Activated naive CD4-positive, alpha-beta T cell treated with Interleukin-2 at 50 U/mL for 16 hours (primary cell): ENCODE measurements around the gene NDUFA7.
"Not testable (repeated sequence)": the region's sequence is repeated elsewhere in the genome, so short reads cannot be mapped to it uniquely, and the experiment has no call there.

Source experiments
- DNase-seq: peaks from one replicate; pipeline ENCODE4 v3.0.0-alpha.2; 2020

Gene NDUFA7

DNA sequence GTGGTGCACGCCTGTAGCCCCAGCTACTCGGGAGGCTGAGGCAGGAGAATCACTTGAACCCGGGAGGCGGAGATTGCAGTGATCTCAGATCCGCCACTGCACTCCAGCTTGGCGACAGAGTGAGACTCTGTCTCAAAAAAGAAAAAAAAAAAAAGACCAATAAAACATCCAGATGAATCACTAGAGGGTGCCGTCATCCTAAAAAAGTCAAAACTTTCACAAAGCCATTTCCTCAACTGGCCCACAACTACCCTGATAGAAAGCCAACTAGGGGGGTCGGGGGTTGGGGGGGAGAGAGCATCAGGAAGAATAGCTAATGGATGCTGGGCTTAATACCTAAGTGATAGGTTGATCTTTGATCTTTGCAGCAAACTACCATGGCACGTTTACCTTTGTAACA lies 2.3 kb downstream of the NDUFA7 start:
- DNase-seq = not testable (repeated sequence)

DNA sequence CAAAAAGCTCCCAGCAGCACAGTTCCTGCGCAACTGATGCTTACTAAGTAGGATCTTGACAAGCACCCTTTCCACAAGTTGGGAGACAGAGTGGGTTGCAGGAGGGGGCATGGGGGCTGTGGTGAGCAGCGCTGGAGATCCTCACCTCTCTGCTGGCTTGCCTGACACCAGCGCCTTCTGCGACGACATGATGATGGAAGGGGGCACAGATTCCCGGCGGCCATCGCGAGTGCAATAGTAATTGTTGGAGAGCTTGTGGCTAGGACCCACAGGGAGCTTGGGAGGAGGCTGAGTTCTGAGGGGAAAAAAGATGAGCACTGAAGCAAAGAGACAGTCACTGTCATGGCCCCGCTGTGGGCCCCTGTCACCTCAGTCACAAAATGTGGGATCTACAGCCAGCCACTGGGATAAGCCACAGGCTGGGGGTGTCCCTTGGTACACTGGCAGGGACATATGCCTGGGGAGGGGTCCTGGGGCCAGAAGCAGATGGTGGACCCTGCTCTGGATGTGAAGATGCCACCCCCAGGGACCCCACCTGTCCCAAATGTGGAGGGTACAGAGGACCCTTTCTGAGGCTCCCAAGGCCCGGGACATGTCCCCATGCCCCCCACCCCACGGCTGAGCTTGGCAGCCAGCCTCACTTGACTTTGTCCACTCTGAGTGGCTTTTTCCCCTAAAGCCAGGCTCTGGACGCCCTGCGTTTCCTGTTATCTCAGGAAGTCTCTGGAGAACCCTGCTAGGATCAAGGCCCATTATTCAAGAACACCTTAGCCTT lies 4.6 kb downstream of the NDUFA7 start:
- DNase-seq = no peak

DNA sequence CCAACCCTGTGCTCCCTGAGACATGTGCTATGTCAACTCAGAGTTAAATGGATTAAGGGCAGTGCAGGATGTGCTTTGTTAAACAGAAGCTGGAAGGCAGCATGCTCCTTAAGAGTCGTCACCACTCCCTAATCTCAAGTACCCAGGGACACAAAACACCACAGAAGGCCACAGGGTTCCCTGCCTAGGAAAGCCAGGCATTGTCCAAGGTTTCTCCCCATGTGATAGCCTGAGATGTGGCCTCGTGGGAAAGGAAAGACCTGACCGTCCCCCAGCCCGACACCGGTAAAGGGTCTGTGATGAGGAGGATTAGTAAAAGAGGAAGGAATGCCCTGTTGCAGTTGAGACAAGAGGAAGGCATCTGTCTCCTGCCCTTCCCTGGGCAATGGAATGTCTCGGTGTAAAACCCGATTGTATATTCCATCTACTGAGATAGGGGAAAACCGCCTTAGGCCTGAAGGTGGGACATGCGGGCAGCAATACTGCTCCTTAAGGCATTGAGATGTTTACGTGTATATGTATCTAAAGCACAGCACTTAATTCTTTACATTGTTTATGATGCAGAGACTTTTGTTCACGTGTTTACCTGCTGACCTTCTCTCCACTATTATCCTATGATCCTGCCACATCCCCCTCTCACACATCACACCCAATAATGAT lies 6.1 kb downstream of the NDUFA7 start:
- not testable (repeated sequence) for DNase-seq

DNA sequence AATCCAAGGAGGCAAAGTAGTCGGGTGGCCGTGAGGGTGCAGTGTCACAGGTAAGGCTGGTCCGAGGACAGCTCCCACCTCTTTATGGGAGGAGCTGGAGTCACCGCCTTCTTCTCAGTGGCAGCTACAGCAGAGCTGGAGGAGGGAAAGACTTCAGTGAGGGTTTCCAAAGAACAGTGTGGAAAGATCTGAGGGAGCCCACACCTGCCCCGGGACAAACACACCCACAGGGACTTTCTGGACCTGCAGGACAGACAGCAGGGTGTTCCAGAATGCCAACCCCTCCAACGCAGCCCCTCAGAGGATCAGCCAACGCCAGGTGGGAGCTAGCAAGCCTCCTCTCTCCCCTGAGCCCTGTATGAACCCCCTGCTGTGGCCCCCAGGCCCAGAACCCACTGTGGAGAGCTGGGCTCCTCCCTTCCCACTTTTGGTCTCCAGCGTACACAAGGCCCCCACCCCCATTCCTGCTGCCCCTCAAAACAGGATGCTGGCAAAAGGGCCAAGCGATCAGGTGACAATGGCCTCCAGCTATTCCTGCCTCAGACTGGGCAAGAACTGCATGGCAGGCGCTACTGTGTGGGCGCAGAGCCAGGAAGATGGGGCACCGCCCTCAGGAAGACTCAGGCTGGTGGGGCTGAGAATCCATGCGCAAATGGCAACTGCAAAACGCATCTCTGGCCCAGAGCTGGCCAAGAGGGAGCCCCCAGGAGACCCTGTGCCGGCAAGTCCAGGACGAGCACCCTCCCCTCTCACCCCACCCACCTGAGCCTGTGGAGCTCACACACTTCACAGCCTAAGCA lies 9.5 kb downstream of the NDUFA7 start:
- DNase-seq = no peak

DNA sequence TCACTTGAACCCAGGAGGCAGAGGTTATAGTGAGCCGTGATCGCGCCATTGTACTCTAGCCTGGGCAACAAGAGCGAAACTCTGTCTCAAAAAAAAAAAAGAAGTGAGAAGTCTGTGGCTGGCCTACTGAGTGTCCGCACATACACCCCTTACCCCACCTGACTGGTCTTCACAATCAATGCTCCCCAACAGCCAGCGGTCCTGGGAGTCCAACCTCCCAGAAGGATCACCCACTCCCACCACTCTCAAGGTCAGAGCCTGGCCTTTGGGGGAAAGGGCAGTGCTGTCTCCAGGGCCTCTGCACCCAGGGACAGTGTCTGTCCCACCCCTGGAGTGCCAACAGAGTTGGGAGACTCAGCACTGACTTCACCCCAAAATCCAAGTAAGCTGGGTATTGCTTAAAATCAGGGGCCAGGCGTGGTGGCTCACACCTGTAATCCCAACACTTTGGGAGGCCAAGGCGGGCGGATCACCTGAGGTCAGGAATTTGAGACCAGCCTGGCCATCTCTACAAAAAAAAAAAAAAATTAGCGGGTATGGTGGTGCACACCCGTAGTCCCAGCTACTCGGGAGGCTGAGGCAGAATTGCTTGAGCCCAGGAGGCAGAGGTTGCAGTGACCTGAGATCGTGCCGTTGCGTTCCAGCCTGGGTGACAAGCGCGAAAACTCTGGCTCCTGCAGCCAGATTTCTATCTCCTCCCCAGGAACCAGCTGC lies 10.7 kb downstream of the NDUFA7 start:
- no peak for DNase-seq

DNA sequence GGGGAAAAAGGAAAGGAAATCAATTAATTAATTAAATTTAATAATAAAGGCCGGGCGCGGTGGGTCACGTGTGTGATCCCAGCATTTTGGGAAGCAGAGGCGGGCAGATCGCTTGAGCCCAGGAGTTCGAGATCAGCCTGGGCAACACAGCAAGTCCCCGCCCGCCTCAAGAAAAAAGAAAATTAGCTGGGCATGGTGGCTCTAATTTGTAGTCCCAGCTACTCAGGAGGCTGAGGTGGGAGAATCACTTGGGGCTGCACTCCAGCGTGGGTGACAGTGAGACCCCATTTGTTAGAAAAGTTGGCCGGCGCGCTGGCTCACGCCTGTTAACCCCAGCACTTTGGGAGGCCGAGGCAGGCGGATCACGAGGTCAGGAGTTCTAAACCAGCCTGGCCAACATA lies 12.3 kb downstream of the NDUFA7 start:
- no peak for DNase-seq

DNA sequence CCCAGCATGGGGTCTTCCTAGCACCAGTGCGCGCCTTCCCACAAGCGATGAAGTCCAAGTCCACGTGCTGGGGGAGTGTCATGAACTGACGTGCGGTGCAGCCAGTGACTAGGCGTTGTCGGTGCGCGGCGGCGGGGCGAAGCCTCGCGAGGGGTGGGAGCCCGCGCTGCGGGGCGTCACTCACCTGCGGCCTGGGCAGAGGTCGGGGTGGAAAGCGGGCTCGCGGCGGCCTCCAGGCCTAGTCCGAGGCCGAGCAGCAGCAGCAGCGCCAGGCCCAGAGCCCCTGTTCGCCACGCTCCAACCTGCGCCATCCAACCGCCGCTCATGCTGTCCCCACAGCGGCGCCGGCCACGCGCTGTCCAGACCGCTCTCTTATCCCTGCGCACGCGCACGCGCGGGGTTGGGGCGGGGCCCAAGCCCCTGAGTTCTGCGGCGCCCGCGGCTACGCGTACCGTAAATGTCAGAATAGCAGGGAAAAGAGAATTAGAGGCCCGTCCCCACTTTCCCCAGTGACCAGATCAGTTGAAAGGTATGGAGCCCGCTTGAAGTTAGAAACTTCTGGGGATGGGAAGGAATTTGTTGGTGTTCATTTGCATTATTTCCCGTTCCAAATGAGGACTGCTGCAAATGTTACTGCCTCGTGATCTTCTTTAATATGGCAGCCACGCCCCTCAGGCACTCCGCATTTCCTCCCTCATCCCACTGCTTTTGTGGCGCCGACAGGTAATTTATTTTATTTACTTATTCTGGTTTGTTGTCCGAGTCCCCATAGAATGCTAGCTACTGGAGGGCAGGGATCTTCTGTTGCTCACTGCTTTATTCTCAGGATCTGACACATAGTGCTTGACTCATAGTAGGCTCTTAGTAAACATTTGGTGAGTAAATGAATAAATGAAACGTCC lies 13.0 kb downstream of the NDUFA7 start, which contains the start of gene CD320:
CD320 (minus strand) TSS at position 394 of the 902 bp plus-strand sequence; CDS start at position 326, 68 bp downstream.
- DNase-seq = peak; percentile 88

DNA sequence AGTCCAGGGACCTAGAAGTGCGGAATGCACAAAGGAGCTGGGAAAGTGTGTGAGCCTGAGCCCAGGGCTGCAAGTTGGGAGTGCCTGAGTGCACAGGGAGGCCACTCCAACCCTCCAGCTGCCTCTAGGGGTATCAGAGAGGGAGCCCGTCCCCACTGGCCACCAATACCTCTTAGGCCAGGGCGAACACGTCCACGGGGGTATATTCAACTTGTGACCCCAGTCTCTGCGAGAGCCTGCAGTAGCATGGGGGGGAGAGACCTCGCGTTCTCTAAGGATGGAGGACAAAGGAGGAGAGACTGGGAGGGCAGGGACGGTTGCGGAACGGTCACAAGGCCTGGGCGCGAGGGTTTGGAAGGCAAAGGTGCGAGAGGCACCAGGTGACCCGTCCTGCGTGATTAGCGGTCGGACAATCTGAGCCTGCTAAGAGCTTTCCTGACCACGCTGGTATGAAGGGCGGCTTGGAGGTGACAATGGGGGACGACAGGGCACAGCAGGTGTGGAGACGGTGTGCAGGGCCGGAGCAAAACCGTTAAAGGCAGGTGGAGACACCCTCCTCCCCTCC lies 13.7 kb downstream of the NDUFA7 start:
- DNase-seq = no peak

DNA sequence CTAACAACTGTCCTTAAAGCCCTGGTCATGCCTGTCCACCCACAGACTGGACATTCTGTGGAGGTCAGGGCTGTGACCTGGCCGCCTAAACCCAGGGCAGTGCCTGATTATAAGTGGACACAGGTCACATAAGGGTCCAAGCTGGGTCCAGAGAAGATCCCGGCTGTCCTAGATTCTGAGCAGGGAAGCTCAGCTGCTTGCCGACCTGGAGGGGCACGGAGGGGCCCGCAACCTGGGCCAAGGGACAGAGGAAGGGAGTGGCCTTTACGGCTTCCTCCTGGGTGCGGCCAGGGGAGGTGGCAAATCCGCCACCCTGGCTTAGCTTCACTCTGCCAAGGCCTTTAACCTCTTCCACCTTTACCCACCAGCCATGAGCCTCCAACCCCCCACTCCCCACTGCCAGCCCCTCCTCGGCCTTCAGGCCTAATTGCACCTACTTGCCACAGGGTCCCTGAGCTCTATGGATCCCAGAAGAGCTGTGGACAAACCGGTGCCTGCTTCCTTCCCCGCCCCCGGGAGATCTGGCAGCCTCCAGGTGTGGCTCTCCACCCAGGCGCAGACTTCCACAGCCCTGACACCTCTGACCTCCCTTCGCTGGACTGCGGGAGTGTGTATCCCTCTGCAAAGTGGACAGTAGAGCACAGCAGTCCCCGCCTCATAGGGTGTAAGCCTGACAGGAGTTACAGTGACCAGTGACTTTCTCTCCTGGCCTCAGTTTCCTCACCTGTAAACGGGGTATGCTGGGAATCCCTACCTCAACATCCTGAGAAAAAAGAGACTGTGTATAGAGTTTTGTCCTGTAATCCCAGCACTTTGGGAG lies 14.7 kb downstream of the NDUFA7 start:
- no peak for DNase-seq

DNA sequence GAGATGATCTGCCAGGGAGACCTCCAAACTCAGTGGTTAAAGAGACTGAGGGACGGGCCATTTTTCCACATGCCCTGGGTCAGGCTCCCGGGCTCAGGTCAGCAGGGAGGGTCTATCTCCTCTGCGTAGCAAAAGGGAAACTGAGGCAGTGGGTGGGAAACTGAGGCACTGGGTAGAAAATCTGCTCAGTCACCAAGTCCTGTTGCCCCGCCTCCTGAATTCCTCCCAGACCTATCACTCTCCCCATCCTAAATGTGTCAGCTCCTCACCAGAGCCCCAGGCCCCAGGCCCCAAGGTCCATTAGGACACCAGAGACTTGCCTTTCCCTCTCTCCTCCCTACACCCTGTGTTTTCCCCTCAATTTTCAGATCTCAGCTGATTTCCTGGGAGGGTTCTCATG lies 15.4 kb downstream of the NDUFA7 start:
- DNase-seq = no peak

DNA sequence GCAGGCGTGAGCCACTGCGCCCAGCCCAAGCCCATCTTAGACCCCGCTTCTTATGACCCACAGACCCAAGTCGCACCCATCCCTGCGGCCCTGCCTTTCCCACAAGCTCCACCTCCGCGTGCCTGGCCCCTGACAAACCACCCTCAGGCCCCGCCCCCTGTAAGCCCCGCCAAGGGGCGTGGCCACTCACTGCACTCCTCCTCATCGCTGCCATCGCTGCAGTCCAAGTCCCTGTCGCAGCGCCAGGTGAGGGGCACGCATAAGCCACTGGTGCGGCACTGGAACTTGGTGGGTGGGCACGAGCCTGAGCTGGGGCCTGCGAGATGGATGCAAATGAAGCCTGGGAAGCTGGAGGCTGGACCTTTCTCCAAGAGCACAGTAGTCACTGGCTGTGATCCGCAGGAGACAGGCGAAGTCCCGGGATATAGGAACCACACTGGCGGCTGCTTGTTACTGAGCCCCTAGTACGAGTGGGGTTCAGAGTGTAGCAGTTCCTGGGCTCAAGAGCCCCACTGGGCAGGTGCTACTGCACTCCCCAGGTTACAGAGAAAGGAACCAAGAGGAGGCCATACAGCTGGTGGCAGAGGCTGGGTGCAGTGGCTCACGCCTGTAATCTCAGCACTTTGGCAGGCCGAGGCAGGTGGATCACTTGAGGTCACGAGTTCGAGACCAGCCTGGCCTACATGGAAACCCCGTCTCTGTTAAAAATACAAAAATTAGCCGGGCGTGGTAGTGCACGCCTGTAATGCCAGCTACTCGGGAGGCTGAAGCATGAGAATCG lies 16.1 kb downstream of the NDUFA7 start:
- DNase-seq = peak; percentile 31

DNA sequence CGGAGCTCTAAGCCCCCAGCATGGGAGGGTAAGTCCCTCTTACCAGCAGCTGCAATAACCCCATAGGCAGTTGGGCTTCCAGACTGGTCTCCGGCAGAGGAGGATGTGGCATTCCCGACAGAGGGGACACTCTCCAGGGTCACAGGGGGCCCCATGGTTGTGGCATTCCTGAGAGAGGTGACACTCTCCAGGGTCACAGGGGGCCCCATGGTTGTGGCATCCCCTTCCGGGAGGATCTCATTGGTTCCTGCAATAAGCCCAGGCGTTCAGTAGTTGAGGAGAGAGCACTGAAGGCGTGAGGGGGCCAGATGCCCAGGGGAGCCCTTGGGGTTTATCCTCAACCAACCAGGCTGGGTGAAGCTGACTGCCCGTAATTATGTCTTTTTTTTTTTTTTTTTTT lies 18.4 kb downstream of the NDUFA7 start:
- DNase-seq = no peak

DNA sequence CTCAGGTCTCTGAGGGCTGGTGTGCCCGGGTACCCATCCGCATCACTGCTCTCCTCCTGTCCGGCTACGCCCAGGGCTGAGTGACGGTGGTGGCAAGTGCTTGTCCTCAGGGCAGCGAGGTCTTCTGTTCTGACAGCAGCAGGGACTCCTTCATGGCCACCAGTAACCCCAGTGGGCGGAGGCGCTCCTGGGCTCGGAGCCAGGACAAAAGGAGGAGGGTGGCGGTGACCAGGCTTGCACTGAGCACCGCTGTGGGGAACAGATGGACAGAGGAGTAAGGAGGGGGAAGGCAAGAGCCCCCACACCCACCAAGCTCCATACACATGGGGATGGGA lies 18.9 kb downstream of the NDUFA7 start:
- no peak for DNase-seq

DNA sequence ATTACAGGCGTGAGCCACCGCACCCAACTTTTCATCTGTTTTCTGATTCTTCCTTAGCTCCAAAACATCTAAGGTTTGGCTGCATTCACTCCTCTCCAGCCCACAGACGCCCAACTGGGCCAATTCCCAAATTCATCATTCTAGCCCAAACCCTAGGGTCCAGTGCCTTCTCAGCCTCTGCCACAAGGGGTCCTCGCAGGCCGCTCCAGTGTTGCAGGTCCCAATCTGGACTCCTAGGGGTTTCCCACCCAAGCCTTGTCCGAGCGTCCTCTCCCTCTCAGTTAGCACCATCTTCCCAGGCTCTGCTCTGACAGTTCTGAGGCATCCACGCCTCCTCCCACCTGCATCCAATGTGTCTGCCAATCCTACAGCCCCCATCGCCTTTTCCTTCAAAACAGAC lies 29.8 kb downstream of the NDUFA7 start:
- DNase-seq = not testable (repeated sequence)

DNA sequence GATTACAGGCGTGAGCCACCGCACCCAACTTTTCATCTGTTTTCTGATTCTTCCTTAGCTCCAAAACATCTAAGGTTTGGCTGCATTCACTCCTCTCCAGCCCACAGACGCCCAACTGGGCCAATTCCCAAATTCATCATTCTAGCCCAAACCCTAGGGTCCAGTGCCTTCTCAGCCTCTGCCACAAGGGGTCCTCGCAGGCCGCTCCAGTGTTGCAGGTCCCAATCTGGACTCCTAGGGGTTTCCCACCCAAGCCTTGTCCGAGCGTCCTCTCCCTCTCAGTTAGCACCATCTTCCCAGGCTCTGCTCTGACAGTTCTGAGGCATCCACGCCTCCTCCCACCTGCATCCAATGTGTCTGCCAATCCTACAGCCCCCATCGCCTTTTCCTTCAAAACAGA lies 44.7 kb downstream of the NDUFA7 start:
- DNase-seq = not testable (repeated sequence)

DNA sequence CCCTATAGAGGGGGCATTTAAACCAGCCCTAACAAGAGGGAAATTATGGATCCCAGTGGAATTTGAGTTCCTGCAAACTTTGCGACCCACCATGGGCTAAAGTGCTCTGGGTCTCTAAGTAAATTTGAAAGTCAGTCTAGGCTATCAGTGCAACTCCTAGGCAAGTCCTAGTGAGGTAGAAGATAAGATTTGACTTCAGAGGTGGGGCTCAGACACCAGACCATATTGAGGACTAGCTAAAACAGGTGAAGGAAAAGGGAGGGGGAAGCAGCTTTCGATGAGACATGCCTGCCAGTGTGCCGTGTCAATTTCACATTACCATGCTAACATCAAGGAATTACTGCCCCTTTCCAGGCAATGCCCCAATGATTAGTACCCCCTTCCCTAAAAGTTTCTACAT lies 51.5 kb downstream of the NDUFA7 start:
- no peak for DNase-seq

DNA sequence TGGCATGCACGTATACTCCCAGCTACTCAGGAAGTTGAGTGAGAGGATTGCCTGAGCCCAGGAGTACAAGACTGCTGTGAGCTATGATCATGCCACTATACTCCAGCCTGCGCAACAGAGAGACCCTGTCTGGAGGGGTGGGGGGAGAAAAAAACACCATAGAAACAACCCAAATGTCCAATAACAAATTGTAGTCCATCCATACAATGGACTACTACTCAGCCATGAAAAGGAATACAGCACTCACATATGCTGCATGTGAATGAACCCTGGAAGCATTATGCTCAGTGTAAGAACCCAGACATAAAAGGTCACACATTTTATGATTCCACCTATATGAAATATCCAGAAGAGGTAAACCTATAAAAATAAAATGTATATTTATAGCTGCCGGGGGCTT lies 55.3 kb downstream of the NDUFA7 start:
- no peak for DNase-seq

DNA sequence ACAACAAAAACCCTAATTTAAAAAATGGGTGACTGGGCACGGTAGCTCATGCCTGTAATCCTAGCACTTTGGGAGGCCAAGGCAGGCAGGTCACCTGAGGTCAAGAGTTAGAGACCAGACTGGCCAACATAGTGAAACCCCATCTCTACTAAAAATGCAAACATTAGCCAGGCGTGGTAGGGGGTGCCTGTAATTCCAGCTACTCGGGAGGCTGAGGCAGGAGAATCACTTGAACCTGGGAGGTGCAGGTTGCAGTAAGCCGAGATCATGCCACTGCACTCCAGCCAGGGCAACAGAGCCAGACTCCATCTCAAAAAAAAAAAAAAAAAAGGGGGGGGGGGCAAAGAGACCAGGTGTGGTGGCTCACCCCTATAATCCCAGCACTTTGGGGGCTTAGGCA lies 56.9 kb downstream of the NDUFA7 start:
- not testable (repeated sequence) for DNase-seq

DNA sequence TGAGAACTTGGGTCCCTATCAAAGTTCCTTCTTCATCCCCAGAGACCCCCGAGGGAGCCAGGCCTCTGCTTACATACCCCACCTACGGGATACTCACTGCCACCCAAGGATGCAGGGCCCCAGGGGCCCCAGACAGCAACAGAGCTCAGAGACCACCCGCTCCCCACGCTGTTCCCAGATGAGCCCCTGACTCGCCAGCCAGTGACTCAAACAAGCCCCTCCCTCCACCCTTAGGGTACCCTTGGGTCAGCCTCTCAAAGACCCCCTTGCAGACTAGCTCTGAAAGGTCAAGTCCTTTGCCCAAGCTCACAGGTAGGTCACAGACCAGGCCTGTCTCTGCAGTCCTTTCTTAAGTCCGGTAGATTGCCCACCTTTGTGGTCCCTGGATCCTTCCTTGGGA lies 58.7 kb downstream of the NDUFA7 start:
- DNase-seq = no peak

DNA sequence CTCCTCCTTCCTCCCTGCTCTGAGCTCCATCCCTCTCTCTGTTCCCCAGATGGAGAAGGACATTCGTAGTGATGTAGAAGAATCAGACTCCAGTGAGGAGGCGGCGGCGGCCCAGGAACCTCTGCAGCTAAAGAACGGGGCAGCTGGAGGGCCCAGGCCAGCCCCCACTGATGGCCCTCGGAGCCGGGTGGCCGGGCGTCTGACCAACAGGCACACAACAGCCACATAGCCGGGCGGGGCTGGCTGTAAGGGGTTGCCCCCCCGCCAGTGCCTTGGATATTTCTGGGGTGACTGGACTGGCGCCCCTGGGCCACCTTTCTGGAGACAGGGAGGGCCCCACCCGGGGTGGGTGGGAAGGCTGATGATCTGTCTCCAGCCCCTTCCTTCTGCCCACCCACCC lies 59.3 kb downstream of the NDUFA7 start:
- DNase-seq = no peak
